OCI-LY1 (cell line): Measurements from ENCODE around the gene ZNF646.

ENCODE experiments used
- H2AFZ ChIP-seq: fragments of 200-600 bp; sonication (generic), shearing (Covaris generic); 2 replicates; pipeline ENCODE4 v1.6.0; 2014; ENCODE audit warnings: antibody characterized with exemption, mild to moderate bottlenecking, low read length
- H3F3A ChIP-seq: fragments of 200-600 bp; sonication (generic), shearing (Covaris generic); 2 replicates; pipeline ENCODE4 v1.6.0; 2014; ENCODE audit warnings: mild to moderate bottlenecking, antibody characterized with exemption, low read length, moderate library complexity; ENCODE audit not compliant: insufficient read depth
- H3K27ac ChIP-seq: fragments of 200-600 bp; sonication (generic); 2 replicates; pipeline ENCODE4 v1.5.1; 2014; ENCODE audit warnings: low read length, mixed run types, mild to moderate bottlenecking, low read depth; ENCODE audit not compliant: poor library complexity, severe bottlenecking
- H3K27me3 ChIP-seq: fragments of 200-600 bp; sonication (generic); 2 replicates; pipeline ENCODE4 v1.6.0; 2014; ENCODE audit warnings: antibody characterized with exemption, mild to moderate bottlenecking, low read length, moderate library complexity; ENCODE audit not compliant: insufficient read depth
- H3K36me3 ChIP-seq: fragments of 200-600 bp; sonication (generic); 2 replicates; pipeline ENCODE4 v1.6.1; 2014; ENCODE audit warnings: mild to moderate bottlenecking, antibody characterized with exemption, low read length, moderate library complexity, mixed read lengths; ENCODE audit not compliant: insufficient read depth
- H3K4me1 ChIP-seq: fragments of 200-600 bp; sonication (generic); 2 replicates; pipeline ENCODE4 v1.5.1; 2014; ENCODE audit warnings: mild to moderate bottlenecking, low read length, moderate library complexity; ENCODE audit not compliant: insufficient read depth, severe bottlenecking
- H3K4me2 ChIP-seq: fragments of 200-600 bp; sonication (generic), shearing (Covaris generic); 2 replicates; pipeline ENCODE4 v1.6.1; 2014; ENCODE audit warnings: low read length
- H3K4me3 ChIP-seq: fragments of 200-600 bp; sonication (generic); 2 replicates; pipeline ENCODE4 v1.5.1; 2014; ENCODE audit warnings: low read length, low read depth, mild to moderate bottlenecking, mixed read lengths; ENCODE audit not compliant: poor library complexity, severe bottlenecking
- H3K79me2 ChIP-seq: fragments of 200-600 bp; shearing (Covaris generic); 2 replicates; pipeline ENCODE4 v1.6.1; 2016; ENCODE audit warnings: mixed run types, low read length, mixed read lengths; ENCODE audit not compliant: insufficient read depth
- H3K9ac ChIP-seq: fragments of 200-600 bp; sonication (generic), shearing (Covaris generic); 2 replicates; pipeline ENCODE4 v1.6.1; 2014; ENCODE audit warnings: mild to moderate bottlenecking, low read length, mixed read lengths
- H3K9me2 ChIP-seq: fragments of 200-600 bp; sonication (generic), shearing (Covaris generic); 2 replicates; pipeline ENCODE4 v1.6.1; 2014; ENCODE audit warnings: low read depth, mild to moderate bottlenecking, low read length, mixed read lengths
- H3K9me3 ChIP-seq: fragments of 200-600 bp; shearing (Covaris generic); 2 replicates; pipeline ENCODE4 v1.6.1; 2014; ENCODE audit warnings: low read length, mixed read lengths
- H4K20me1 ChIP-seq: fragments of 200-600 bp; sonication (generic), shearing (Covaris generic); 2 replicates; pipeline ENCODE4 v1.6.0; 2016; ENCODE audit warnings: mild to moderate bottlenecking, low read length; ENCODE audit not compliant: insufficient read depth
- EZH2 ChIP-seq: fragments of 200-600 bp; sonication (generic), shearing (Covaris generic); IDR thresholded peaks from 2 replicates; pipeline ENCODE4 v1.8.0; 2017; ENCODE audit warnings: borderline replicate concordance, mixed run types, mild to moderate bottlenecking, antibody characterized with exemption, low read length, moderate library complexity, mixed read lengths
- TF ChIP-seq, protein P1 (sequence below): fragments of 200-600 bp; sonication (generic), shearing (Covaris generic); IDR thresholded peaks from 2 replicates; pipeline ENCODE4 v1.5.1; 2017; ENCODE audit warnings: mild to moderate bottlenecking, antibody characterized with exemption, low read length, moderate library complexity, mixed read lengths

ZNF646 gene

DNA sequence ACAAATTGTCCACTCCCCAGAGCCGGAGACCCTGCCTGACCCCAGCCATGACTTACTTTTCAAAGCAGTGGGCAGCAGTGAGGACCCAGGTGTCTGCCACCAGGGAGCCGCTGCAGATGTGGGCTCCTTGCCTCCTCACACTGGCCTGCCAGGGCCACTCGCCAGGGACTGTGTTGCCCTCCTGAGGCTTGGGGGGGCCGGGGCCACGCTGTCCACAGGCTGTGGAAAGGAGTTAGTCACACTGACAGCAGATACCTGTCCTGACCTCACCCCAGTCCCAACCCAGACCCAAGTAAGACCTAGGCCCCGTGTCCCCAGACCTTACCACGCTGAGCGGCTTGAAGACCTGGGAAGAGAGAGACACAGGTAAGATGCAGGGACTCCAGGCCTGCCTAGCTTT is 13.3 kb downstream of the ZNF646 start:
- Histone ChIP-seq H3K79me2 (no peaks in the 10 kb centered on the region), H3K9ac (no peak overlapping the region), H3K36me3 (peaks cover 29% of the 10 kb centered on the region; the same call in 1 of the 2 replicates), H3K27ac (no peak overlapping the region), H3K4me2 (no peak overlapping the region), H4K20me1 (no peaks in the 10 kb centered on the region), H3K4me3 (no peak overlapping the region), H3K9me3 (no peaks in the 10 kb centered on the region), H2AFZ (no peak overlapping the region), H3K4me1 (no peaks in the 10 kb centered on the region), H3K9me2 (no peaks in the 10 kb centered on the region), H3F3A (no peaks in the 10 kb centered on the region), H3K27me3 (no peaks in the 10 kb centered on the region)
- TF ChIP-seq EZH2 = no peak
- TF ChIP-seq, protein P1, sequence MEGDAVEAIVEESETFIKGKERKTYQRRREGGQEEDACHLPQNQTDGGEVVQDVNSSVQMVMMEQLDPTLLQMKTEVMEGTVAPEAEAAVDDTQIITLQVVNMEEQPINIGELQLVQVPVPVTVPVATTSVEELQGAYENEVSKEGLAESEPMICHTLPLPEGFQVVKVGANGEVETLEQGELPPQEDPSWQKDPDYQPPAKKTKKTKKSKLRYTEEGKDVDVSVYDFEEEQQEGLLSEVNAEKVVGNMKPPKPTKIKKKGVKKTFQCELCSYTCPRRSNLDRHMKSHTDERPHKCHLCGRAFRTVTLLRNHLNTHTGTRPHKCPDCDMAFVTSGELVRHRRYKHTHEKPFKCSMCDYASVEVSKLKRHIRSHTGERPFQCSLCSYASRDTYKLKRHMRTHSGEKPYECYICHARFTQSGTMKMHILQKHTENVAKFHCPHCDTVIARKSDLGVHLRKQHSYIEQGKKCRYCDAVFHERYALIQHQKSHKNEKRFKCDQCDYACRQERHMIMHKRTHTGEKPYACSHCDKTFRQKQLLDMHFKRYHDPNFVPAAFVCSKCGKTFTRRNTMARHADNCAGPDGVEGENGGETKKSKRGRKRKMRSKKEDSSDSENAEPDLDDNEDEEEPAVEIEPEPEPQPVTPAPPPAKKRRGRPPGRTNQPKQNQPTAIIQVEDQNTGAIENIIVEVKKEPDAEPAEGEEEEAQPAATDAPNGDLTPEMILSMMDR = no peak

DNA sequence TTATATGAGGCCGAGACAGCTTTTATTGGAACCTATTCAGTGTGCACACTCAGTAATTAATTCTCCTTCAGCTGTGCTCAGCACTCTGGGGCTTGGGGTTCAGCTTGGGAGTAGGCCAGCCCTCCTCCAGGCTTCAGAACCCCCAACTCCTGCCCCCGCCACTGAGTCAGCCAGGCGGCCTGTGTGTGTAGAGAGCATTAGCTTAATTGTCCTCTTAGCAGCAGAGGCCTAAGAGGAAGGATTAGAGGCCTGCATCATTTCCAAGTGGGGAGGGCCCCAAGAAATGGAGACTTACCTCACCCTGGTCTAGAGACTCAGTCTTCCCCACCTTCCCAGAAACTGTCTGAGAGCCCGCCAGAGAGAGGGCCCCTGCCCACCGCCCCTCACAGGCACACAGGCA is 13.7 kb downstream of the ZNF646 start:
- Histone ChIP-seq H3K9ac (no peak overlapping the region), H4K20me1 (no peaks in the 10 kb centered on the region), H3K36me3 (peaks cover 29% of the 10 kb centered on the region; the same call in 1 of the 2 replicates)

DNA sequence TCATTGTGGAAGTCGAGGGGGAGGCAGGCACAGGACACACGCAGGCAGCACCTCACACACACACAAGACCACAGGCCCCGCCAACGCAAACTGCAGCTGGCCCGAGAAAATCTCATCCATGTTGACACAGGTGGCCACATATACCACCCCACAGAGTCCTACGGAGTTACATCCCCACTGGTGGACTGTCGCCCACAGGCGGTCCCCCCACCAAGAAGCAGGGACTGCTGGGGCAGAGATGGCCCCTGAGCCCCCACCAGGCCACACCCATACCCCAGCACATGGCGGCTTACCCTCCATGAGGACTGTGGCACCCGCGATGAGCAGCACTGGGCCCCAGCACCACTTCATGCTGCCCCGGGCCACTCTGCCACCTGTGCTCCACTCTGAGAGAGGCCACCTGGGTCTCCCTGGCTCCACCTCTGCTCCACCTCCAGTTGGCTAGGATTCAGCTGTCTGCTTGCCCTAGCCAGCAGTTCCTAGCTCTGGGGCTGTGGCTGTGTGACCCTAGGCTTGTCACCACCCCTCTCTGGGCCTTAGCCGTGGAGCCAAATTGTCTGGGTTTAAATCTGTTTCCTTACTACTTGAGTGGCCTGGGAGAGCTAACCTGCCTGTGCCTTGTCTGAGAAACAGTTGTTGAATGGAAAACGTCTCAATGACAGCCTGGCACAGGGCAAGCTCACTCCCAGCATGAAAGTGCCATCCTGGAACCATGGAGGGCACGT is 14.4 kb downstream of the ZNF646 start, which contains the start of gene PRSS53:
PRSS53 (minus strand) TSS at position 485 of the 725 bp plus-strand sequence; CDS start at position 351, 134 bp downstream.
- no peak within 1 kb of the TSS for H3K9ac ChIP-seq
- H3F3A ChIP-seq = no peaks in the 10 kb centered on the region
- H3K36me3 ChIP-seq = peaks cover 29% of the 10 kb centered on the region; the same call in 1 of the 2 replicates
- H3K79me2 ChIP-seq = no peaks in the 10 kb centered on the region
- H4K20me1 ChIP-seq = no peaks in the 10 kb centered on the region
- H3K4me1 ChIP-seq = peaks cover 4% of the 10 kb centered on the region
- TF ChIP-seq, protein P1 = no peak
- no peak for TF ChIP-seq EZH2
- no peaks in the 10 kb centered on the region for H3K9me3 ChIP-seq
- H3K4me2 ChIP-seq = no peak within 1 kb of the TSS
- no peak within 1 kb of the TSS for H2AFZ ChIP-seq
- H3K27ac ChIP-seq = no peak within 1 kb of the TSS
- H3K27me3 ChIP-seq = no peaks in the 10 kb centered on the region
- no peaks in the 10 kb centered on the region for H3K9me2 ChIP-seq
- H3K4me3 ChIP-seq = no peak within 1 kb of the TSS

More for the DNA sequence above, 13.7 kb downstream of the ZNF646 start:
- Histone ChIP-seq H3K9me2 (no peaks in the 10 kb centered on the region), H3K79me2 (no peaks in the 10 kb centered on the region), H3K9me3 (no peaks in the 10 kb centered on the region), H2AFZ (no peak overlapping the region), H3K4me3 (no peak overlapping the region), H3K27ac (no peak overlapping the region), H3K4me2 (no peak overlapping the region), H3K4me1 (no peaks in the 10 kb centered on the region), H3F3A (no peaks in the 10 kb centered on the region), H3K27me3 (no peaks in the 10 kb centered on the region)
- TF ChIP-seq EZH2 = no peak
- TF ChIP-seq, protein P1 = no peak
